NOMO-1 (cell line): Measurements from ENCODE around the gene TMEM59L.
"Not testable (repeated sequence)": the region's sequence is repeated elsewhere in the genome, so short reads cannot be mapped to it uniquely, and the experiment has no call there.

ENCODE experiments used
- DNase-seq, 2 experiments: peaks; one replicate each; lab custom pipeline; 2025; ENCODE audit not compliant: unreplicated experiment in 2 of 2; lab: John Stamatoyannopoulos, UW

The TMEM59L gene

GRCh38 chr19:18593367-18594095 is 19.1 kb upstream of the TMEM59L start:
- no peak for DNase-seq

GRCh38 chr19:18594096-18594823 is 18.4 kb upstream of the TMEM59L start:
- DNase-seq: peak; percentile 77 to 84

DNA sequence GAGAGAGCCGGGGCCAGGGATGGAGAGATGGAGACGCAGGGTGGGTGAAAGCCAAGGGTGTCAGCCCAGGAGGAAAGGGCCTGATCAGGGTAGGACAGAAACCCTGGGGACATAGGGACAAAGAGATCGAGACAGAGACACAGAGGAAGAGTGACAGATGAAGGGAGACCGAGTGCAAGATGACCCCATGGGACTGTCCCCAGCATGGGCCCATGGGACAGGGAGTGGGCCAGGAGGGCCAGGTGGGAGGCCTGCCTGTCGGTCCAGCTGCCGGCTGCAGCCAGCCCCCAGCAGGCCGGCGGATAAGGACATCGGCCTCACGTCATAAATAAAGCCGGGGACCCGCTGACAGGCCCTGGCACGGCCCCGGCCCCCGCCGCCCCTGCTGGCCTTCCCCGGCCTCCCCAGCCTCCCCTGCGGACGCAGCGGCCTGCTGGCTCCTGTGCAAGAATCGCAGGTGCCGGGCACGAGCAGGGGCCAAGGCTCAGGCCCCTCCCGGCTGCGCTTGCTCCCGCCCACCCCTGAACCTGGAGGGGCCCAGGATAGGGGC is 17.8 kb upstream of the TMEM59L start:
- DNase-seq: no peak

GRCh38 chr19:18595475-18595874 is 17.2 kb upstream of the TMEM59L start:
- DNase-seq: no peak

GRCh38 chr19:18596752-18597157 is 15.9 kb upstream of the TMEM59L start:
- DNase-seq: peak; percentile 27 to 51

DNA sequence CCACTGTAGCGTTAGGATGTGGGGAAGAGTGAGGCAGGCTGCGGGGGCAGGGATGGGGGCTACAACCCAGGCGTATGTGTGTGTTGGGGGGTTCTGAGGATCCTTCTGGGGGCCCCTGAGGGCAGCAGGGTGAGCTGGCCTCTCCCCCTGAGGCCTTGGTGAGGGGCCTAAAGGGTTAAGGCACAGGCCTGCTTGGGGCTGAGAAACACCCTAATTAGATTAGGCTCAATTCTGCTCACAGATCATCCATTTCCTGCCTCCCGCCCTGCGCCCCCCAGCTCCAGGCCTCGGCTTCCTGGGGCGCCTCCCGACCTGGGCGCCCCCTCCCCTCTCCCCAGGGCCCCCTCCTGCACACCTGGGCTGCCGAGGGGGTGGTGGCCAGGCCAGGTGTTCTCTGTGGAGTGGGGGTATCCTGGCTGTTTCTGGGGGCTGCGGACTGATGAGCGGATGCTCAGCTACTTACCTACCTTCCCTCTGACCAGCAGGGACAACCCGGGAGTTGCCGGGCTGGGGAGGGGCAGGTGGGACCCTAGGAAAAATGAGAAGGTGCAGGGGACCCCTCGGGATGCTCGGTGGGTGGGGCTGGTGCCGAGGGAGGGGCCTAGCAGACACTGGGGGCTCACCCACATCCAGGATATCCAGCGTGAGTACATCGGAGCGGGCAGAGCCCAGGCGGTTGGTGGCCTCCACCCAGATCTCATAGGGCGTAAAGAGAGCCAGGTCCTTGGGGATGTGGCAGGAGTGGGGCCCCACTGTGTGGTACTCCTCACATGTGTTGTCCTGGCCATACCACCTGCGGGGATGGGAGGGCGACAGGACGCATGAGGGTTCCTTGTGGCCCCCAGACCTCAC is 14.6 kb upstream of the TMEM59L start:
- DNase-seq: no peak

DNA sequence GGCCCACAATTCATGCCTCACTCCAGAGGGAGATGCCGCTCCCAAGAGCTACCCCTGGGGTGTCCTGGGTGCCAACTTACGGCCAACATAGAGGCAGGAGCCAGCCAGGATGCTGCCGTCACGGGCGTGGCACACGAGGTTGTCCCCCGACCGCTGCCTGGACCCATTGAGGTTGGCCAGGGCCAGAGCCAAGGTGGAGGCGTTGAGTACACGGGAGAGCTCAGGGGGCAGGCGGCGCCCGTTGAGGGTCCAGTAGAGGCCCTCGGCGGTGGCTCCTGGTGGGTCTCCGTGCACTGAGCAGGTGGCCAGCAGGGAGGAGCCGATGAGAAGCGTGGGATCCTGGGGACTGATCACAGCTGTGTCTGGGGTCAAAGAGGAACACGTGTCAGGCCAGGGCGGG is 13.2 kb upstream of the TMEM59L start:
- DNase-seq: no peak

DNA sequence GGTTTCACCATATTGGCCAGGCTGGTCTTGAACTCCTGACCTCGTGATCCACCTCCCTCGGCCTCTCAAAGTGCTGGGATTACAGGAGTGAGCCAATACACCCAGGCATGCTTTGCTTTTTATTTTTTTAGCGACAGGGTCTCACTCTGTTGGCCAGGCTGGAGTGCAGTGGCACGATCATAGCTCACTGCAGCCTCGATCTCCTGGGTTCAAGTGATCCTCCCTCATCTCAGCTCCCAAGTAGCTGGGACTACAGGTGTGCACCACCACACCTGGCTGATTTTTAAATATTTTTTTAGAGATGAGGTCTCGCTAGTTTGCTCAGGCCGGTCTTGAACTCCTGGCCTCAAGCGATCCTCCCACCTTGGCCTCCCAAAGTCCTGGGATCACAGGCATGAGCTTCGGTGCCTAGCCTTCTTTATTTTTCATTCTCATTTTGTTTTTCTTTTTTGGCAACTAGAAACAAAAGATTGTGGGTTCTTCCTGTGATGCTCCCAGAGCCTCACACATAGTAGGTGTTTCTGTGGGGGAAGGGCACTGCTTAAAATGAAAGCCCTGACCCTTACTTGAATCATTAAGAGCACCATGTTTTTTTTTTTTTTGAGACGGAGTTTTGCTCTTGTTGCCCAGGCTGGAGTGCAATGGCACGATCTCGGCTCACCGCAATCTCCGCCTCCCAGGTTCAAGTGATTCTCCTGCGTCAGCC is 11.8 kb upstream of the TMEM59L start:
- not testable (repeated sequence) for DNase-seq

GRCh38 chr19:18601875-18602274 is 10.8 kb upstream of the TMEM59L start:
- DNase-seq: no peak

GRCh38 chr19:18603255-18603957 is 9.3 kb upstream of the TMEM59L start:
- peak; percentile 13 to 15 for DNase-seq

DNA sequence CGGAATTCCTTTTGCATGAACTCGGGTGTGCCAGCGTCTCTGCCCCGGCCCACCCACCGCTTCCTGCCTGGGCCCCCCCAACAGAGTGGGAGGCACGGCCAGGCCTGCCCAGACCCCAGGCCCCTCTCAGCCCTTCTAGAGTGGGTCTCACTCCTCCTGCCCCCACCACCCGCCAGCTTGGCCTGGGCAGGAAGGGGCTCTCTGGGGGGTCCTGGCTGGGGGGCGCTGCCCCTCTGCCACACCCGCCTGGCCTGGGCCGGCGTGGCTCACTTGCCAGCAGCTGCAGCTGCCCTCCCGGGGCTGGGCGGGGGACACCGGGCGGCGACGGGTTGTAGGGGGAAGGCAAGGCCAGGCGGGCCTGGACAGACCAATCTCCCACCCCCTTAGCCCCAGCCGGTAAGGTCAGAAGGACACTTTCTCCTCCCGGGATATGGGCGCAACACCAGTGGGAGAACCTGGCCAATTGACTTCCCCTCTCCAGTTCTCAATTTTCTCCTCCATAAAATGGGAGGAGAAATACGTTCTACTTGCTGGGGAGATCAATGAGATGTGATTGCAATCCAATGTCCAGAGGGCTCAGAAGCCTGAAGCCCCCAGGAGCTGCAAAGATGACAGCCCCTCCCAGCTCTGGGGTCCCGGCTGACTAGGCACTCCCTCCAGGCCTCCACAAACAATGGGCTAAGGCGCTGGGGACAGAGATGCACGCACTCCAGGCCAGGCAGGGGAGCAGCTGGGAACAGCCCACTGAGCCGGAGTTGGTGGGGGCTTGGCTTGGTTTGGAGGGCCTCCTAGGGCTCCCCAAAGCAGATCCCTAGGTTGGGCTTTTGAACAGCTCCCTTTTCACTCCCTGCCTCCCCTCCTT is 8.5 kb upstream of the TMEM59L start:
- DNase-seq: no peak

GRCh38 chr19:18604820-18605159 is 7.9 kb upstream of the TMEM59L start:
- no peak for DNase-seq

DNA sequence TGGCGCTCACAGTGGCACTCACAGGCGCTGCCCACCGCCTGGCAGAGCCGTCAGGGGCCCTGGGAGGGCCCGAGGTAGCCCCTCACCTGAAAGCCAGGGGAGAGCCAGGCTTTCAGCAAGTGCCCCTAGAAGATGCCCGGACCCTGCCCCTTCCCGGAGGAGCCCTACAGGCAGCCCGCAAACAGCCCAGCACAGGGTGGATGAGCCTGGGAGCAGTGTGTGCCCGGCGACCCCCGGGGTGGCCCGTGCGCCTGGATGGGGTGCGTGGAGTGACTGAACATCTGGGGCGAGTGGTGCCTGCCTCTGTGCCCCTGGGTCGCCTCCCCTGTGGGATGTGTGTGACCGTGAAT is 7.5 kb upstream of the TMEM59L start:
- no peak for DNase-seq

GRCh38 chr19:18605546-18606280 is 7.0 kb upstream of the TMEM59L start:
- DNase-seq: no peak

GRCh38 chr19:18606281-18607225 is 6.1 kb upstream of the TMEM59L start, which contains the start of gene CRLF1:
Gene CRLF1, minus strand, starts transcription at chr19:18606799. Its CDS starts 143 bp downstream, at chr19:18606656.
- no peak for DNase-seq

DNA sequence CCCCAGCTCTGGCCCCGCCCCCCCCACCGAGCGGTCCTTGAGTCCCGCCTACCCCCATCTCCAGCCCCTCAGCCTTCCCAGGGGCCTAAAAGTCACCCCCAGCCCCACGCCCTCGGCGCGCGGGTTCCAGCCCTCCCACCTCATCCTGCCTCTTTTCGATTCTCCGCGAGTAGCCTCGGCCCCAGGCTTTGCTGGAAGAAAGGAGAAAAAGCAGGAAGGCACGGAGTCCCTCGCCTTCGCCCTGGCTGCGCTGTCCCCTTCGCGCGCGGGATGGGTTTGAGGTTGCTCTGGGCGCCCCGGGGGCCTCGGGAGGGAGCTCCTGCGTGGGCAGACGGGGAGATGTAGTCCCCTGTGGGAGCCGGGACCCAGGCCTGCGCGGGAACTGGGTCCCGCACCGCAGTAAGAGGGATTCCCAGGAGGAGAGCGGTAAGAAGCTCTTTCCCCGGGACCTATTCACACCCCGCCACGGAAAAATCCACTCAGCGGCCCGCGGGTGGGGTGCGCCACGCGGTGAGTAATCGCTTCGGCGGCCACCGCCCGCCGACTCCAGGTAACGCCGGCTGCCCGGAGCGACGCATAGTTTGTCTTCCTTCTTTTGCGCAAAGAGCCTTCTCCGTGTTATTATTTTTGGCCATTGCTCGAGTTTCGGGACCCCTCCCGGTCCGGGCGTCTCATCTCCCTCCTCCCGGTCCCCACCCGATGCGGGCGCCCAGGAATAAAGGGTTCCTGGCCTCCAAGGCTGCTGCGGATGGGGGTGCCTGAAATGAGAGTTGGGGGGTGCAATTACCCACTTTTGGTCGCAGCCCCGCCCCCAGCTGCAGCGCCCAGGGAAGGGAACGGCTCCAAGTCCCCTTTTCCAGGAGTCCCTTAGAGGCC is 5.2 kb upstream of the TMEM59L start:
- no peak for DNase-seq
